Gastrocnemius medialis (tissue), 4 donors: ENCODE data around the gene KRTAP5-11.

Experiments used
- POLR2A ChIP-seq, 2 donors: fragments of 450-650 bp; IDR thresholded peaks; one replicate each; pipeline ENCODE4 v1.6.1; 2017; ENCODE audit warnings: antibody characterized with exemption in 2 of 2, mild to moderate bottlenecking in 2 of 2, moderate library complexity in 2 of 2
- TF ChIP-seq, protein P1 (sequence below), 5 experiments: fragments of 450-650 bp in 3 of 5; fragments of 200-600 bp in 2 of 5; sonication (generic) in 2 of 5; IDR thresholded peaks in 4 of 5; conservative IDR thresholded peaks in 1 of 5; 1 replicate in 4 of 5; 2 replicates in 1 of 5; pipeline ENCODE4 v1.5.1; 2016 to 2019; ENCODE audit warnings: antibody characterized with exemption in 5 of 5, mild to moderate bottlenecking in 3 of 5, moderate library complexity in 3 of 5

DNA sequence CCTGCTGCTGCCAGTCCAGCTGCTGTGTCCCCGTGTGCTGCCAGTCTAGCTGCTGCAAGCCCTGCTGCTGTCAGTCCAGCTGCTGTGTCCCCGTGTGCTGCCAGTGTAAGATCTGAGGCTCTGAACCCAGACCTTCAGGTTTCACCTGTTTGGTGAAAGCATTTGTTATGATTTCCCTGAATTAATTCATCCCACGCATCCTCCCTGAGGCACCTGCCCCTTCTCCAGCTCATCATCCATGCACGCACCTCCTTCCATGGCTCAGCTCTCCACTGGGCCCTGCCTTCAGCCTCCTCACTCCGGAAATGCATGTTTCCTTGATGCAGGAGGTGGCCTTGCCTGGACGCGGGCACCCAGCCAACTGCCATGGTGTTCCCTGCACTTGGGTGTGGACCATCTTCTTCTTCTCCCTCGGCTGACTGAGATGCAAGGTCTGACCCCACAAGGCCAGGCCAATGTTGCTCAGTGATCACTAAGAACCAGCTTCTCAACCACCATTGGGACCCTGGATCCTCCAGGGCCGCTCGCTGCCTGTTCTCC, 16.5 kb downstream of the KRTAP5-11 start:
- TF ChIP-seq POLR2A (IDR thresholded peaks at IDR 0.05): no peak
- TF ChIP-seq, protein P1, sequence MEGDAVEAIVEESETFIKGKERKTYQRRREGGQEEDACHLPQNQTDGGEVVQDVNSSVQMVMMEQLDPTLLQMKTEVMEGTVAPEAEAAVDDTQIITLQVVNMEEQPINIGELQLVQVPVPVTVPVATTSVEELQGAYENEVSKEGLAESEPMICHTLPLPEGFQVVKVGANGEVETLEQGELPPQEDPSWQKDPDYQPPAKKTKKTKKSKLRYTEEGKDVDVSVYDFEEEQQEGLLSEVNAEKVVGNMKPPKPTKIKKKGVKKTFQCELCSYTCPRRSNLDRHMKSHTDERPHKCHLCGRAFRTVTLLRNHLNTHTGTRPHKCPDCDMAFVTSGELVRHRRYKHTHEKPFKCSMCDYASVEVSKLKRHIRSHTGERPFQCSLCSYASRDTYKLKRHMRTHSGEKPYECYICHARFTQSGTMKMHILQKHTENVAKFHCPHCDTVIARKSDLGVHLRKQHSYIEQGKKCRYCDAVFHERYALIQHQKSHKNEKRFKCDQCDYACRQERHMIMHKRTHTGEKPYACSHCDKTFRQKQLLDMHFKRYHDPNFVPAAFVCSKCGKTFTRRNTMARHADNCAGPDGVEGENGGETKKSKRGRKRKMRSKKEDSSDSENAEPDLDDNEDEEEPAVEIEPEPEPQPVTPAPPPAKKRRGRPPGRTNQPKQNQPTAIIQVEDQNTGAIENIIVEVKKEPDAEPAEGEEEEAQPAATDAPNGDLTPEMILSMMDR (IDR thresholded peaks at IDR 0.05 in 4 of 5, conservative IDR thresholded peaks at IDR 0.05 in 1 of 5): no peak
